Central memory CD8-positive, alpha-beta T cell (primary cell): ENCODE data around the gene TMEM259.

Source experiments
- ATAC-seq: fragments of 150-1000 bp; cut with Tn5 transposase; replicated peaks from 2 replicates; pipeline ENCODE4 v1.10.0; 2022; ENCODE audit warnings: mild to moderate bottlenecking, moderate FRiP score, moderate number of reproducible peaks; ENCODE audit not compliant: poor library complexity, severe bottlenecking; ENCODE audit errors: extremely low read depth
- DNase-seq, 2 donors: peaks; one replicate each; pipeline ENCODE4 v3.0.0; 2021; ENCODE audit warnings: low spot score in 2 of 2
- H3K27ac Mint-ChIP-seq: one replicate; pipeline ENCODE4 v1.8.0; 2022; ENCODE audit warnings: low read depth, mild to moderate bottlenecking, moderate library complexity, mixed read lengths
- H3K27me3 Mint-ChIP-seq: one replicate; pipeline ENCODE4 v1.8.0; 2022; ENCODE audit warnings: mixed read lengths
- H3K36me3 Mint-ChIP-seq: one replicate; pipeline ENCODE4 v1.8.0; 2022; ENCODE audit warnings: mild to moderate bottlenecking, moderate library complexity, mixed read lengths; ENCODE audit not compliant: insufficient read depth
- H3K4me1 Mint-ChIP-seq: one replicate; pipeline ENCODE4 v1.8.0; 2022; ENCODE audit warnings: mixed read lengths
- H3K4me3 Mint-ChIP-seq: one replicate; pipeline ENCODE4 v1.8.0; 2022; ENCODE audit warnings: mild to moderate bottlenecking, moderate library complexity, mixed read lengths
- H3K9me3 Mint-ChIP-seq: one replicate; pipeline ENCODE4 v1.8.0; 2022; ENCODE audit warnings: mixed read lengths

TMEM259 gene

DNA sequence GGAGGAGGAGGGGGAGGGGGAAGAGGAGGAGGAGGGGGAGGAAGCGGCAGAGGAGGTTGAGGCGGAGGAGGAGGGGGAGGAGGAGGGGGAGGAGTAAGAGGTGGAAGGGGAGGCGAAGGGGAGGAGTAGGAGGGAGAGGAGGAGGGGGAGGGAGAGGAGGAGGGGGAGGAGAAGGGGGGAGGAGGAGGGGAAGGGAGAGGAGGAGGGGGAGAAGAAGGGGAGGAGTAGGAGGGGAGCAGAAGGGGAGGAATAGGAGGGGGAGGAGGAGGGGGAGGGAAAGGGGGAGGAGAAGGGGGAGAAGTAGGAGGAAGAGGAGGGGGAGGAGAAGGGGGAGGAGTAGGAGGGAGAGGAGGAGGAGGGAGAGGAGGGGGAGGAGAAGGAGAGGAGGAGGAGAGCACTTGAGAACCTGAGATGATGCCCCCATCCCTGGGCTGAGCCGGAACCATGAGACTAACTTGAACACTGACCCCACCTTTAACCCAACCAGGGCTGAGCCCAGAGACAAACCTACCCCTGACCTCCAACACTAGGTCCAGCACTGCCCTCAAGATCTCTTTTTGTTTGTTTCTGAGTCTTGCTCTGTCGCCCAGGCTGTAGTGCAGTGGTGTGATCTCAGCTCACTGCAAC, 31.5 kb upstream of the TMEM259 start:
- H3K36me3 Mint-ChIP-seq: peaks cover 22% of the 10 kb centered on the region
- H3K27me3 Mint-ChIP-seq: no peaks in the 10 kb centered on the region
- H3K4me1 Mint-ChIP-seq: peaks cover 18% of the 10 kb centered on the region
- no peak for ATAC-seq
- no peak overlapping the region for H3K4me3 Mint-ChIP-seq
- no peak for DNase-seq
- no peaks in the 10 kb centered on the region for H3K9me3 Mint-ChIP-seq
- no peak overlapping the region for H3K27ac Mint-ChIP-seq

DNA sequence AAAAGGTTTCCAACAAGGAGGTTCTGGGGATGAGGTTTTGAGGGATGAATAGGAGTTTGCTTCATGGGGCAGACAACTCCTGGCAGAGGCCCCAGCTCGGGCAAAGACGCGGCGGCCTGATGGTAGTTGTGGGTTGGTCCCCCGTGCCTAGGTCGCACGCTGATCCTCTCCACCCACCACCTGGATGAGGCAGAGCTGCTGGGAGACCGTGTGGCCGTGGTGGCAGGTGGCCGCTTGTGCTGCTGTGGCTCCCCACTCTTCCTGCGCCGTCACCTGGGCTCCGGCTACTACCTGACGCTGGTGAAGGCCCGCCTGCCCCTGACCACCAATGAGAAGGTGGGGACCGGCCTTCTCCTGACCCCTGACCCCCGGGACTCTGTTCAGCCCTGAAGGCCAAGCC, 30.9 kb upstream of the TMEM259 start:
- Mint-ChIP-seq H3K27ac (peak overlapping the region; percentile 78), H3K4me1 (peaks cover 13% of the 10 kb centered on the region), H3K9me3 (no peaks in the 10 kb centered on the region), H3K36me3 (peaks cover 18% of the 10 kb centered on the region), H3K27me3 (no peaks in the 10 kb centered on the region), H3K4me3 (no peak overlapping the region)
- DNase-seq: no peak
- ATAC-seq: no peak

DNA sequence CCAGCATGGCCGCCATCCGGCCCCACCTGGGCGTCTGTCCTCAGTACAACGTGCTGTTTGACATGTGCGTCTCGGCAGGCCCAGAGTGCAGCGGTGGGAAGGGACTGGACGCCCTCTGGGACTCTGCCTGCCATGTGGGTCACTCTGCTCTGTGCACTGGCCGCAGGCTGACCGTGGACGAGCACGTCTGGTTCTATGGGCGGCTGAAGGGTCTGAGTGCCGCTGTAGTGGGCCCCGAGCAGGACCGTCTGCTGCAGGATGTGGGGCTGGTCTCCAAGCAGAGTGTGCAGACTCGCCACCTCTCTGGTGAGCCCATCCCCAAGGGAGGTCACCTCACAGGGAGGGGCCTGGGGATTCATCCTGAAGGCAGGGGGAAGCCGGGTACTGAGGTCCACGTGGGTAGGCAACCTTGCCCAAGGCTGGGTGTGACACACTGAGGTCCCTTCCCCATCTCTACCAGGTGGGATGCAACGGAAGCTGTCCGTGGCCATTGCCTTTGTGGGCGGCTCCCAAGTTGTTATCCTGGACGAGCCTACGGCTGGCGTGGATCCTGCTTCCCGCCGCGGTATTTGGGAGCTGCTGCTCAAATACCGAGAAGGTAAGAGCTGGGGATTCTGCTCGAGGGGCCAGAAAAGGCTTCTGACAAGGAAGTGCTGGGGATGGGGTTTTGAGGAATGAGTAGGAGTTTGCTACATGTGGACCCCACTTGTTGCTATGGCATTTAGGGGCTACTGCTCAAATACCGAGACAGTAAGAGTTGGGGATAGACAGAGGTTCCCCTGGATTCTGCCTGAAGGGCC, 30.3 kb upstream of the TMEM259 start:
- no peaks in the 10 kb centered on the region for H3K9me3 Mint-ChIP-seq
- H3K36me3 Mint-ChIP-seq: peaks cover 17% of the 10 kb centered on the region
- H3K4me3 Mint-ChIP-seq: no peak overlapping the region
- DNase-seq (no peak), ATAC-seq (no peak)
- peak overlapping the region; percentile 78 for H3K27ac Mint-ChIP-seq
- H3K27me3 Mint-ChIP-seq: no peaks in the 10 kb centered on the region
- peaks cover 7% of the 10 kb centered on the region for H3K4me1 Mint-ChIP-seq

DNA sequence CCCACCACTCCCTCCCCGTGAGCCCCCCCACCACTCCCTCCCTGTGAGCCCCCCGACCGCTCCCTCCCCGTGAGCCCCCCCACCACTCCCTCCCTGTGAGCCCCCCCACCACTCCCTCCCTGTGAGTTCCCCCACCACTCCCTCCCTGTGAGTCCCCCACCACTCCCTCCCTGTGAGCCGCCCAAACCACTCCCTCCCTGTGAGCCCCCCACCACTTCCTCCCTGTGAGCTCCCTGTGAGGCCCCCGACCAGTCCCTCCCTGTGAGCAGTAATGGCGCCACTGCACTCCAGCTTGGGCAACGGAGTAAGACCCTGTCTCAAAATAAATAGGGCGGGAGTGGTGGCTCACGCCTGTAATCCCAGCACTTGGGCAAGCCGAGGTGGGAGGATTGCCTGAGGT, 28.9 kb upstream of the TMEM259 start:
- no peak overlapping the region for H3K27ac Mint-ChIP-seq
- no peaks in the 10 kb centered on the region for H3K27me3 Mint-ChIP-seq
- DNase-seq (no peak), ATAC-seq (no peak)
- no peaks in the 10 kb centered on the region for H3K9me3 Mint-ChIP-seq
- H3K4me1 Mint-ChIP-seq: peaks cover 10% of the 10 kb centered on the region
- H3K36me3 Mint-ChIP-seq: peaks cover 14% of the 10 kb centered on the region
- no peak overlapping the region for H3K4me3 Mint-ChIP-seq

DNA sequence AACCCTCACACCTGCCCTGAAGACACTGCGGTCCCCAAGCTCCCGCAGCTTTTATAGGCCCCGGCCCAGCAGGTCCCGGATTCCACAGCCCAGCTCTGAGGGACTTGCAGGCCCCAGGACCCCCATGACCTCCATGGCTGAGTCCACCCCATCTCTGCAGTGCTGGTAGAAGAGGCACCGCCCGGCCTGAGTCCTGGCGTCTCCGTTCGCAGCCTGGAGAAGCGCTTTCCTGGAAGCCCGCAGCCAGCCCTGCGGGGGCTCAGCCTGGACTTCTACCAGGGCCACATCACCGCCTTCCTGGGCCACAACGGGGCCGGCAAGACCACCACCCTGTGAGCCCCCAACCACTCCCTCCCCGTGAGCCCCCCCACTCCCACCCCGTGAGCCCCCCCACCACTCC, 28.2 kb upstream of the TMEM259 start:
- Mint-ChIP-seq H3K4me3 (no peak overlapping the region), H3K4me1 (peaks cover 10% of the 10 kb centered on the region)

DNA sequence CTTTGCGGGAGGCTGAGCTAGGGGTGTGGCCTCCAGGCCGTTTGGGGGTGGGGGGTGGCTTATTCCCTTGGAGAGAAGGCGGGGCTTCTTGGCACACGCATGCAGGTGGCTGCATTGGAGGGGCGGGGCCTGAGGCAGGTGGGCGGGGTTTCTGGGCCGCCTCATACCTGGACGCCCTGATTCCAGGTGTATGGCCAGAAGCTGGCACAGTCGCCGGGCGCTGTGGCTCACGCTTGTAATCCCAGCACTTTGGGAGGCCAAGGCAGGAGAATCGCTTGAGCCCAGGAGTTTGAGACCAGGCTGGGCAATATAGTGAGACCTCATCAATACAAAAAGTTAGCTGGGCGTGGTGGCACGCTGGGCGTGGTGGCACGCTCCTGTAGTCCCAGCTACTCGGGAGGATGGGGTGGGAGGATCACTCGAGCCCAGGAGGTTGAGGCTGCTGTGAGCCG, 26.8 kb upstream of the TMEM259 start:
- Mint-ChIP-seq H3K27ac (no peak overlapping the region), H3K27me3 (no peaks in the 10 kb centered on the region), H3K9me3 (no peaks in the 10 kb centered on the region), H3K4me3 (no peak overlapping the region), H3K36me3 (peaks cover 18% of the 10 kb centered on the region), H3K4me1 (peaks cover 10% of the 10 kb centered on the region)
- DNase-seq: no peak
- ATAC-seq: no peak

More for the DNA sequence above, 28.2 kb upstream of the TMEM259 start:
- Mint-ChIP-seq H3K27me3 (no peaks in the 10 kb centered on the region), H3K9me3 (no peaks in the 10 kb centered on the region), H3K27ac (no peak overlapping the region), H3K36me3 (peaks cover 14% of the 10 kb centered on the region)
- no peak for ATAC-seq
- no peak for DNase-seq

DNA sequence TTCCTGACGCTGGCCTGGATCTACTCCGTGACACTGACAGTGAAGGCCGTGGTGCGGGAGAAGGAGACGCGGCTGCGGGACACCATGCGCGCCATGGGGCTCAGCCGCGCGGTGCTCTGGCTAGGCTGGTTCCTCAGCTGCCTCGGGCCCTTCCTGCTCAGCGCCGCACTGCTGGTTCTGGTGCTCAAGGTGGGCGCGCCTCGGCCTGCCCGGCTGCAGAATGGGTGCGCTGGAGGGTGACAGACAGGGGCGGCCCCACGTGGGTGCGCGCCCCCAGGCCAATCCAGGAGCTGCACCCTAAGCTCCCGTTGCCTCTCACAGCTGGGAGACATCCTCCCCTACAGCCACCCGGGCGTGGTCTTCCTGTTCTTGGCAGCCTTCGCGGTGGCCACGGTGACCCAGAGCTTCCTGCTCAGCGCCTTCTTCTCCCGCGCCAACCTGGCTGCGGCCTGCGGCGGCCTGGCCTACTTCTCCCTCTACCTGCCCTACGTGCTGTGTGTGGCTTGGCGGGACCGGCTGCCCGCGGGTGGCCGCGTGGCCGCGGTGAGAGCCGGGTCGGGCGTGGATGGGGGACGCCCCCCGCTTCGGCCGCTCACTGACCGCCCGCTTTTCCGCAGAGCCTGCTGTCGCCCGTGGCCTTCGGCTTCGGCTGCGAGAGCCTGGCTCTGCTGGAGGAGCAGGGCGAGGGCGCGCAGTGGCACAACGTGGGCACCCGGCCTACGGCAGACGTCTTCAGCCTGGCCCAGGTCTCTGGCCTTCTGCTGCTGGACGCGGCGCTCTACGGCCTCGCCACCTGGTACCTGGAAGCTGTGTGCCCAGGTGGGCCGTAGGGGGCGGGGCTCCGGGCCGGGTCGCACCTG, 26.1 kb upstream of the TMEM259 start:
- ATAC-seq: no peak
- H3K27me3 Mint-ChIP-seq: no peaks in the 10 kb centered on the region

DNA sequence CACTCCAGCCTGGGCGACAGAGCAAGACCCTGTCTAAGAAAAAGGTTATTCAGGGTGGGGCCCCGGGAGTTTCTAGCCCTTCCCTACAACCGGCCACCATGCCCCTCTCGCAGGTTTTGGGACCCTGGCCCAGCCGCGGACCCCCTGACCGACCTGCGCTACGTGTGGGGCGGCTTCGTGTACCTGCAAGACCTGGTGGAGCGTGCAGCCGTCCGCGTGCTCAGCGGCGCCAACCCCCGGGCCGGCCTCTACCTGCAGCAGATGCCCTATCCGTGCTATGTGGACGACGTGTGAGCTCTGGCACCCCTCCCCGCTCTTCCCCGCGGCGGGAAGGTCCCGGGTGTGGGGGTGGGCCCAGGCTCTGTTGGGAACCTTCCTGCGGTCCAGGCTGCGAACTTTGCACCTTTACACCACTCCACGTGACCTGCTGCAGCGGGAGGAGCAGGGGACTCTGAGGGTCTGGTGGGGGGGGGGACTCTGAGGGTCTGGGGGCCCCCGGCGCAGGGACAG, 25.2 kb upstream of the TMEM259 start:
- H3K27me3 Mint-ChIP-seq: no peaks in the 10 kb centered on the region
- no peak overlapping the region for H3K27ac Mint-ChIP-seq
- no peak overlapping the region for H3K4me3 Mint-ChIP-seq
- peaks cover 18% of the 10 kb centered on the region for H3K36me3 Mint-ChIP-seq
- H3K4me1 Mint-ChIP-seq: peaks cover 8% of the 10 kb centered on the region
- ATAC-seq (no peak), DNase-seq (no peak)
- no peaks in the 10 kb centered on the region for H3K9me3 Mint-ChIP-seq

More for the DNA sequence above, 26.1 kb upstream of the TMEM259 start:
- DNase-seq: no peak
- Mint-ChIP-seq H3K4me1 (peaks cover 10% of the 10 kb centered on the region), H3K36me3 (peaks cover 18% of the 10 kb centered on the region), H3K9me3 (no peaks in the 10 kb centered on the region), H3K4me3 (no peak overlapping the region), H3K27ac (no peak overlapping the region)

DNA sequence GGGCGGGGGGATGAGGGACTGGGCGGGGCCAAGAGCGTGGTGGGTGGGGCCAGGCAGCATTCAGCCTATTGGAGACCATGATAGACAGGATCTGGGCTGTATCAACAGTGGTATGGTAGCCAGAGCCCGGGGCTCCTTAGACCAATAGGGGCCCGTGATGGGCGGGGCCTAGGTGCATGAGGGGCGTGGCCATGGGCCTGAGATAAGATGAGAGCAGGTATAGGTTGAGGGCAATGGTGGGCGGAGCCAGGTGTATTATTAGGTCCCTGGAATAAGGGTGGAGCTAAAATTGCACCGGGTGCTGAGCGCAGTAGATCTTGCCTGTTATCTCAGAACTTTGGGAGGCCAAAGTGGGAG, 24.3 kb upstream of the TMEM259 start:
- DNase-seq: peak in 1 of 2 donors; percentile 70

DNA sequence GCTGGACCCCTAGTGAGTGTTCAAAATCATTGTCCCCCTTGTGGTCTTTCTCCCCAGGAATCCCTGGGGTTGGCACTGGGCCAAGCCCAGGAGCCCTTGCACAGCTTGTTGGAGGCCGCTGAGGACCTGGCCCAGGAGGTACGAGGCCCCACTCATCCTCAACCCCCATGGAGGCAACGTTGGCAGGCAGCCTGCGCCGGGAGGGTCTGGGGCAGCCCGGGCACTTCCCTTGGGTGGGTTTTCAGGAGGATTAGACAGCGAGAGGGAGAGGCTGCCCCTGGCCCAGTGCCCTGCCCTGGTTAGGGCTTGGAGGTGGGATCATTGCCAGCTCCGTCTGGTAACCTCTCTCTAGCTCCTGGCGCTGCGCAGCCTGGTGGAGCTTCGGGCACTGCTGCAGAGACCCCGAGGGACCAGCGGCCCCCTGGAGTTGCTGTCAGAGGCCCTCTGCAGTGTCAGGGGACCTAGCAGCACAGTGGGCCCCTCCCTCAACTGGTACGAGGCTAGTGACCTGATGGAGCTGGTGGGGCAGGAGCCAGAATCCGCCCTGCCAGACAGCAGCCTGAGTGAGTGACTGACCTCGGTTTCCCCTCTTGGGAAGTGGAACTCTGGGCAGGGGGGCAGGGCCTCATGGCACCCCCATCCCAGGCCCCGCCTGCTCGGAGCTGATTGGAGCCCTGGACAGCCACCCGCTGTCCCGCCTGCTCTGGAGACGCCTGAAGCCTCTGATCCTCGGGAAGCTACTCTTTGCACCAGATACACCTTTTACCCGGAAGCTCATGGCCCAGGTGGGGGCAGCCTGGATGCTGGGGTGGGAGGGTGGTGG, 22.0 kb upstream of the TMEM259 start:
- DNase-seq: no peak
- H3K27me3 Mint-ChIP-seq: no peaks in the 10 kb centered on the region
- H3K36me3 Mint-ChIP-seq: peaks cover 38% of the 10 kb centered on the region
- H3K9me3 Mint-ChIP-seq: no peaks in the 10 kb centered on the region
- no peak overlapping the region for H3K27ac Mint-ChIP-seq
- peaks cover 32% of the 10 kb centered on the region for H3K4me1 Mint-ChIP-seq
- peak overlapping the region; percentile 31 for H3K4me3 Mint-ChIP-seq
- ATAC-seq: no peak

More for the DNA sequence above, 24.3 kb upstream of the TMEM259 start:
- H3K4me3 Mint-ChIP-seq: no peak overlapping the region
- peak overlapping the region; percentile 55 for H3K27ac Mint-ChIP-seq
- H3K9me3 Mint-ChIP-seq: no peaks in the 10 kb centered on the region
- H3K4me1 Mint-ChIP-seq: peaks cover 9% of the 10 kb centered on the region
- H3K27me3 Mint-ChIP-seq: no peaks in the 10 kb centered on the region
- H3K36me3 Mint-ChIP-seq: peaks cover 19% of the 10 kb centered on the region
- ATAC-seq: peak; percentile 69

DNA sequence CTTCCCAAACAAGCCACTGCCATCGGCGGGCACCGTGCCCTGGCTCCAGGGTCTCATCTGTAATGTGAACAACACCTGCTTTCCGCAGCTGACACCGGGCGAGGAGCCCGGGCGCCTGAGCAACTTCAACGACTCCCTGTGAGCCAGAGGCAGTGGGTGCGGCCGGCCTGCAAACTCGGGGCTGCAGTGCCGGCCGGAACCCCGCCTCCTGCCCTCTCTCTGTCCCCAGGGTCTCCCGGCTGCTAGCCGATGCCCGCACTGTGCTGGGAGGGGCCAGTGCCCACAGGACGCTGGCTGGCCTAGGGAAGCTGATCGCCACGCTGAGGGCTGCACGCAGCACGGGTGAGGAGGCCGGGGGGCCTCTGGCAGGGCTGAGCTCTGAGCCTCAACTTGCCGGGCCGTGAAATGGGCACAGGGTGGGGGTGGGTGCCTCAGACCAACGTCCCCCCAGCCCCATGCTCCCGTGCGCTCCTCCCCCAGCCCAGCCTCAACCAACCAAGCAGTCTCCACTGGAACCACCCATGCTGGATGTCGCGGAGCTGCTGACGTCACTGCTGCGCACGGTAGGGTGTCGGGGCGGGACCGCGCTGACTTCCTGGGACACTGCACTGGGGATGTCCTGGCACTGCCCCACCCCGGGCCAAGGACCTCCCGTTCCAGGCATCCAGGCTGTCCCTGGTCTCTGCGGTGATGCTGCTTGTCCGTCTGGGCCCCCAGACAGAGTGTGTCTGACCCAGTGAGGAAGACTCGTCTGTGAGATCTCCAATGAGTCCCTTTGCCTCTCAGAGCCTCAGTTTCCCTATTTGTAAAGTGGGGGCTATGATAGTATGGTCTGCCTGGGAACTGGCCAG, 21.1 kb upstream of the TMEM259 start:
- no peaks in the 10 kb centered on the region for H3K9me3 Mint-ChIP-seq
- DNase-seq (no peak), ATAC-seq (no peak)
- H3K27me3 Mint-ChIP-seq: no peaks in the 10 kb centered on the region
- H3K4me3 Mint-ChIP-seq: peak overlapping the region; percentile 97
- H3K4me1 Mint-ChIP-seq: peaks cover 40% of the 10 kb centered on the region
- H3K36me3 Mint-ChIP-seq: peaks cover 46% of the 10 kb centered on the region
- no peak overlapping the region for H3K27ac Mint-ChIP-seq
